H7 (cell line): ENCODE data around the gene C15orf40. TPM values are rescaled to one million over a fixed set of nuclear protein-coding genes. Genes with fewer than 3 reads are reported as not detected.
A peak's percentile ranks its signal among the peaks of the same experiment; 100 is the strongest.

ENCODE experiments used
- DNase-seq: peaks from one replicate; pipeline ENCODE4 v3.0.0; 2012
- H3K27me3 ChIP-seq: 2 replicates; pipeline ENCODE4 v1.6.0; 2011; ENCODE audit warnings: mild to moderate bottlenecking, low read length; ENCODE audit not compliant: control insufficient read depth, insufficient read depth
- H3K36me3 ChIP-seq: replicated peaks from 2 replicates; pipeline ENCODE4 v1.5.1; 2011; ENCODE audit warnings: low read length; ENCODE audit not compliant: control insufficient read depth, insufficient read depth
- H3K4me3 ChIP-seq: 2 replicates; pipeline ENCODE4 v1.5.1; 2011; ENCODE audit warnings: low read depth, mild to moderate bottlenecking, control low read depth, low read length, moderate library complexity; ENCODE audit not compliant: insufficient read depth
- total RNA-seq: library from RNA; depleted of rRNA; stranded (reverse); fragments of >200 nt; shearing (Covaris generic); gene quantifications from 2 replicates; pipeline ENCODE4 v1.2.3, GENCODE V29; 2014

The C15orf40 gene
- total RNA-seq, 1 experiment from 2014 or later, result 48.6 TPM

GRCh38 chr15:82977076-82977475 is 34.4 kb downstream of the C15orf40 start:
- no peak overlapping the region for H3K4me3 ChIP-seq
- no peaks in the 10 kb centered on the region for H3K27me3 ChIP-seq
- DNase-seq, result no peak
- H3K36me3 ChIP-seq, result no peaks in the 10 kb centered on the region

- no peak overlapping the region for H3K4me3 ChIP-seq
- no peak for DNase-seq
- no peaks in the 10 kb centered on the region for H3K36me3 ChIP-seq
- no peaks in the 10 kb centered on the region for H3K27me3 ChIP-seq
These were observed 38.4 kb downstream of the C15orf40 start for GRCh38 chr15:82972990-82973389.

- Histone ChIP-seq H3K4me3 (no peak overlapping the region), H3K36me3 (no peaks in the 10 kb centered on the region), H3K27me3 (no peaks in the 10 kb centered on the region)
- no peak for DNase-seq
These were observed 40.0 kb downstream of the C15orf40 start for GRCh38 chr15:82971218-82971984.

- Histone ChIP-seq H3K36me3 (no peaks in the 10 kb centered on the region), H3K27me3 (no peaks in the 10 kb centered on the region), H3K4me3 (no peak overlapping the region)
- no peak for DNase-seq
These were observed 40.7 kb downstream of the C15orf40 start for GRCh38 chr15:82970696-82971095.

GRCh38 chr15:82970078-82970686 is 41.3 kb downstream of the C15orf40 start:
- no peak for DNase-seq
- no peak overlapping the region for H3K4me3 ChIP-seq

GRCh38 chr15:82969353-82969752 is 42.1 kb downstream of the C15orf40 start:
- DNase-seq, result no peak
- no peaks in the 10 kb centered on the region for H3K36me3 ChIP-seq
- no peak overlapping the region for H3K4me3 ChIP-seq
- H3K27me3 ChIP-seq, result no peaks in the 10 kb centered on the region

More at GRCh38 chr15:82970078-82970686, 41.3 kb downstream of the C15orf40 start:
- Histone ChIP-seq H3K36me3 (no peaks in the 10 kb centered on the region), H3K27me3 (no peaks in the 10 kb centered on the region)

- Histone ChIP-seq H3K4me3 (no peak overlapping the region), H3K27me3 (no peaks in the 10 kb centered on the region), H3K36me3 (no peaks in the 10 kb centered on the region)
- no peak for DNase-seq
These were observed 43.4 kb downstream of the C15orf40 start for GRCh38 chr15:82968066-82968465.

- H3K27me3 ChIP-seq, result no peaks in the 10 kb centered on the region
- H3K36me3 ChIP-seq, result no peaks in the 10 kb centered on the region
- DNase-seq, result no peak
- H3K4me3 ChIP-seq, result no peak overlapping the region
These were observed 44.8 kb downstream of the C15orf40 start for GRCh38 chr15:82966671-82967071.

GRCh38 chr15:82964890-82965289 is 46.5 kb downstream of the C15orf40 start:
- Histone ChIP-seq H3K36me3 (no peaks in the 10 kb centered on the region), H3K4me3 (no peak overlapping the region), H3K27me3 (no peaks in the 10 kb centered on the region)
- DNase-seq, result no peak

- no peak for DNase-seq
- Histone ChIP-seq H3K4me3 (no peak overlapping the region), H3K36me3 (no peaks in the 10 kb centered on the region), H3K27me3 (no peaks in the 10 kb centered on the region)
These were observed 47.7 kb downstream of the C15orf40 start for GRCh38 chr15:82963471-82964341.

- DNase-seq, result no peak
These were observed 50.7 kb downstream of the C15orf40 start for GRCh38 chr15:82960766-82961165.

GRCh38 chr15:82959423-82959822 is 52.0 kb downstream of the C15orf40 start:
- no peaks in the 10 kb centered on the region for H3K36me3 ChIP-seq
- H3K27me3 ChIP-seq, result no peaks in the 10 kb centered on the region
- DNase-seq, result no peak
- no peak overlapping the region for H3K4me3 ChIP-seq

More at GRCh38 chr15:82960766-82961165, 50.7 kb downstream of the C15orf40 start:
- Histone ChIP-seq H3K27me3 (no peaks in the 10 kb centered on the region), H3K4me3 (no peak overlapping the region), H3K36me3 (no peaks in the 10 kb centered on the region)

- no peaks in the 10 kb centered on the region for H3K36me3 ChIP-seq
- no peak for DNase-seq
- H3K27me3 ChIP-seq, result no peaks in the 10 kb centered on the region; the same call in 1 of the 2 replicates
- H3K4me3 ChIP-seq, result no peak overlapping the region
These were observed 52.8 kb downstream of the C15orf40 start for GRCh38 chr15:82958638-82959037.

GRCh38 chr15:82952158-82953081 is 59.0 kb downstream of the C15orf40 start, which contains the start of gene HOMER2:
Gene HOMER2, minus strand, starts transcription at chr15:82952720. Its CDS starts 185 bp downstream, at chr15:82952535.
- H3K4me3 ChIP-seq, result peak within 1 kb of the TSS; percentile 52
- no peaks in the 10 kb centered on the region for H3K36me3 ChIP-seq
- H3K27me3 ChIP-seq, result peaks cover 26% of the 10 kb centered on the region
- peak; percentile 88 for DNase-seq
